ENCODE measurements around the gene ARSI.

The ARSI gene

GRCh38 chr5:150302301-150303069 is at the start of gene ARSI:
TSS of gene ARSI (minus strand) at chr5:150302905. CDS start at chr5:150302373, 532 bp downstream.
- peak; percentile 53 for DNase-seq (ENCODE audit: low spot score)
- no peak for TF ChIP-seq CTCF (IDR thresholded peaks at IDR 0.05; ENCODE audit: extremely low read depth, missing control alignments)

- DNase-seq (ENCODE audit: low spot score) = peak; percentile 82
- peak; percentile 45 for TF ChIP-seq CTCF (IDR thresholded peaks at IDR 0.05; ENCODE audit: extremely low read depth, missing control alignments)
Observed at GRCh38 chr5:150350524-150351344, 48.0 kb upstream of the ARSI start.

- no peak for DNase-seq (ENCODE audit: low spot score)
- TF ChIP-seq CTCF (IDR thresholded peaks at IDR 0.05; ENCODE audit: extremely low read depth, missing control alignments) = no peak
Observed at GRCh38 chr5:150349681-150350275, 47.1 kb upstream of the ARSI start.

GRCh38 chr5:150347451-150347850 is 44.7 kb upstream of the ARSI start:
- no peak for DNase-seq (ENCODE audit: low spot score)
- TF ChIP-seq CTCF (IDR thresholded peaks at IDR 0.05; ENCODE audit: extremely low read depth, missing control alignments) = no peak

GRCh38 chr5:150347003-150347402 is 44.3 kb upstream of the ARSI start:
- no peak for TF ChIP-seq CTCF (IDR thresholded peaks at IDR 0.05; ENCODE audit: extremely low read depth, missing control alignments)
- DNase-seq (ENCODE audit: low spot score) = no peak

- no peak for TF ChIP-seq CTCF (IDR thresholded peaks at IDR 0.05; ENCODE audit: extremely low read depth, missing control alignments)
- no peak for DNase-seq (ENCODE audit: low spot score)
Observed at GRCh38 chr5:150346592-150346991, 43.9 kb upstream of the ARSI start.

GRCh38 chr5:150345716-150346115 is 43.0 kb upstream of the ARSI start:
- TF ChIP-seq CTCF (IDR thresholded peaks at IDR 0.05; ENCODE audit: extremely low read depth, missing control alignments) = no peak
- DNase-seq (ENCODE audit: low spot score) = no peak

Measured in GM20000 (cell line).